HEK293 (cell line): ENCODE measurements around the gene P3H4.

Experiments
- CTCF ChIA-PET: fragments of 350-600 bp; formaldehyde crosslinking; extraction: SDS; loops from one replicate; lab custom pipeline; 2021; ENCODE audit warnings: antibody characterized with exemption; lab: Yijun Ruan, JAX
- POLR2A ChIA-PET: fragments of 300-600 bp; formaldehyde crosslinking; extraction: SDS; loops from one replicate; lab custom pipeline; 2020; ENCODE audit warnings: antibody characterized with exemption, inconsistent platforms; lab: Yijun Ruan, JAX
- H3K27ac ChIP-seq: fragments of 200-500 bp; sonication (Bioruptor generic); 2 replicates; pipeline ENCODE4 v1.5.1; 2014; ENCODE audit warnings: low read depth, low read length, control low read depth, inconsistent platforms; ENCODE audit errors: extremely low read depth
- H3K36me3 ChIP-seq, 2 experiments: fragments of 200-500 bp in 1 of 2; sonication (Bioruptor generic) in 1 of 2; 1 replicate in 1 of 2; 2 replicates in 1 of 2; pipeline ENCODE4 v1.5.1; 2014 to 2017; ENCODE audit warnings: inconsistent platforms in 2 of 2, low read length in 2 of 2; ENCODE audit not compliant: control insufficient read depth in 2 of 2, insufficient read depth in 1 of 2
- H3K4me1 ChIP-seq: fragments of 200-500 bp; sonication (Bioruptor generic); 2 replicates; pipeline ENCODE4 v1.5.1; 2014; ENCODE audit warnings: mild to moderate bottlenecking, low read length, inconsistent platforms; ENCODE audit not compliant: control insufficient read depth, insufficient read depth
- H3K4me3 ChIP-seq: 2 replicates; pipeline ENCODE4 v1.5.1; 2011; ENCODE audit warnings: low read depth, mild to moderate bottlenecking, control low read depth, low read length, moderate library complexity
- H3K9me3 ChIP-seq: fragments of 200-500 bp; sonication (Bioruptor generic); 2 replicates; pipeline ENCODE4 v1.5.1; 2014; ENCODE audit warnings: low read depth, low read length, inconsistent platforms; ENCODE audit not compliant: control insufficient read depth, insufficient read depth
- GLIS1 ChIP-seq: fragments of 450-650 bp; formaldehyde crosslinking; IDR thresholded peaks from 2 replicates; pipeline ENCODE4 v1.5.1; 2016; ENCODE audit warnings: missing biosample characterization, missing genetic modification characterization
- KLF7 ChIP-seq: fragments of 450-650 bp; formaldehyde crosslinking; IDR thresholded peaks from 2 replicates; pipeline ENCODE4 v1.5.1; 2016; ENCODE audit warnings: missing biosample characterization, missing genetic modification characterization, borderline replicate concordance
- MYNN ChIP-seq: fragments of 450-650 bp; formaldehyde crosslinking; IDR thresholded peaks from 2 replicates; pipeline ENCODE4 v1.5.1; 2016; ENCODE audit warnings: missing biosample characterization, missing genetic modification characterization, borderline replicate concordance
- RBAK ChIP-seq: fragments of 450-650 bp; formaldehyde crosslinking; IDR thresholded peaks from 2 replicates; pipeline ENCODE4 v1.5.1; 2016; ENCODE audit warnings: missing biosample characterization, missing genetic modification characterization
- ZBTB48 ChIP-seq: fragments of 450-650 bp; formaldehyde crosslinking; IDR thresholded peaks from 2 replicates; pipeline ENCODE4 v1.5.1; 2016; ENCODE audit warnings: missing biosample characterization, missing genetic modification characterization
- ZNF184 ChIP-seq: fragments of 450-650 bp; IDR thresholded peaks from 2 replicates; pipeline ENCODE4 v1.5.1; 2018; ENCODE audit warnings: missing biosample characterization, mild to moderate bottlenecking, missing genetic modification characterization
- ZNF211 ChIP-seq: fragments of 450-650 bp; formaldehyde crosslinking; IDR thresholded peaks from 2 replicates; pipeline ENCODE4 v1.5.1; 2016; ENCODE audit warnings: low read depth, missing biosample characterization, missing genetic modification characterization
- ZNF354C ChIP-seq: fragments of 450-650 bp; formaldehyde crosslinking; IDR thresholded peaks from 2 replicates; pipeline ENCODE4 v1.5.1; 2016; ENCODE audit warnings: missing biosample characterization, missing genetic modification characterization, low read depth, borderline replicate concordance
- ZNF530 ChIP-seq: fragments of 450-650 bp; formaldehyde crosslinking; IDR thresholded peaks from 2 replicates; pipeline ENCODE4 v1.5.1; 2016; ENCODE audit warnings: low read depth, missing biosample characterization, missing genetic modification characterization
- ZXDB ChIP-seq: fragments of 450-650 bp; formaldehyde crosslinking; IDR thresholded peaks from 2 replicates; pipeline ENCODE4 v1.5.1; 2016; ENCODE audit warnings: missing biosample characterization, missing genetic modification characterization
- TF ChIP-seq, protein P1 (sequence below): fragments of 450-650 bp; formaldehyde crosslinking; IDR thresholded peaks from 2 replicates; pipeline ENCODE4 v1.5.1; 2016; ENCODE audit warnings: missing biosample characterization, missing genetic modification characterization
- TF ChIP-seq, protein P2 (sequence below): fragments of 450-650 bp; formaldehyde crosslinking; IDR thresholded peaks from 2 replicates; pipeline ENCODE4 v1.5.1; 2016; ENCODE audit warnings: missing biosample characterization, missing genetic modification characterization
- TF ChIP-seq, protein P3 (sequence below): fragments of 450-650 bp; formaldehyde crosslinking; IDR thresholded peaks from 2 replicates; pipeline ENCODE4 v1.5.1; 2017; ENCODE audit warnings: missing biosample characterization, missing genetic modification characterization
- TF ChIP-seq, protein P4 (sequence below): fragments of 450-650 bp; formaldehyde crosslinking; IDR thresholded peaks from 2 replicates; pipeline ENCODE4 v1.5.1; 2017; ENCODE audit warnings: missing biosample characterization, missing genetic modification characterization
- TF ChIP-seq, protein P5 (sequence below): fragments of 450-650 bp; formaldehyde crosslinking; IDR thresholded peaks from 2 replicates; pipeline ENCODE4 v1.5.0; 2017; ENCODE audit warnings: missing biosample characterization, missing genetic modification characterization, borderline replicate concordance
- TF ChIP-seq, protein P6 (sequence below): fragments of 450-650 bp; formaldehyde crosslinking; IDR thresholded peaks from 2 replicates; pipeline ENCODE4 v1.5.1; 2016; ENCODE audit warnings: missing biosample characterization, missing genetic modification characterization
- TF ChIP-seq, protein P7 (sequence below): fragments of 450-650 bp; formaldehyde crosslinking; IDR thresholded peaks from 2 replicates; pipeline ENCODE4 v1.5.1; 2017; ENCODE audit warnings: missing biosample characterization, mild to moderate bottlenecking, missing genetic modification characterization, moderate library complexity

P3H4 gene

DNA sequence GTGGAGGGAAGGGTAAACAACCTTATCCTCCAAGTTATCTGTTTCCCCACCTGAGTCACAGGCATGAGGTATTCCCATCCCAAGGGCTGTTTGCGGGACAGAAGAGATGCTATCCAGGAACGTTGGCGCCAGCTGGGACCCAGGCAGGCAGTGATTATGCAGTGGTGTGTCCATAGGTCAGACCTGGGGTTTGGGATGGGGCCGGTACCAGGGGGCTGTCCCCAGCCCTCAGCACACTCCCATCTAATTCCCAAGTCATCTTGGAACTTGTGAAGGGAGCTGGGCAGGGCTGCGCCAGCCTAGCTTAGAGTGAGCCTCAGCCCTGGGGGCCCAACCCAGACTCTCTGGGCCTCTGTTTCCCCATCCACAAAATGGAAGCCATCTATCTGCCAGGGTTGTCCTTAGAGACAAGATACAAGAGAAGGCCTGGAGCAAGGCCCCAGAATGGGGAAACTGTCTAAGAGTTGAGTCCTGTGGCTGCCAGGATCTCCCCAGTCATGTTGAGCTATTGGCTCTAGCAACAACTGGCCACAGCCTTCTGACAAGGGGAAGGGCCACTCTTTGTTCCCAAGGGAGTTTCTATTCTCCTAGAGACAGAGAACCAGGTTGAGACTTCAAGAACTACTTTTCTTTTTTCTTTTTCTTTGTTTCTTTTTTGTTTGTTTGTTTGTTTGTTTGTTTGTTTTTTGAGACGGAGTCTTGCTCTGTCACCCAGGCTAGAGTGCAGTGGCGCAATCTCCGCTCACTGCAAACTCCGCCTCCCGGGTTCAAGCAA, 15.4 kb downstream of the P3H4 start:
- H3K4me1 ChIP-seq: peaks cover 21% of the 10 kb centered on the region
- no peaks in the 10 kb centered on the region for H3K36me3 ChIP-seq
- POLR2A ChIA-PET: interaction anchor here (1.4 to 5.0 kb wide), 2 partner anchors 11 to 22 kb away, joined by 3 to 38 read pairs; partner anchors contain the start of gene JUP
- H3K4me3 ChIP-seq: no peak overlapping the region
- TF ChIP-seq, protein P1, sequence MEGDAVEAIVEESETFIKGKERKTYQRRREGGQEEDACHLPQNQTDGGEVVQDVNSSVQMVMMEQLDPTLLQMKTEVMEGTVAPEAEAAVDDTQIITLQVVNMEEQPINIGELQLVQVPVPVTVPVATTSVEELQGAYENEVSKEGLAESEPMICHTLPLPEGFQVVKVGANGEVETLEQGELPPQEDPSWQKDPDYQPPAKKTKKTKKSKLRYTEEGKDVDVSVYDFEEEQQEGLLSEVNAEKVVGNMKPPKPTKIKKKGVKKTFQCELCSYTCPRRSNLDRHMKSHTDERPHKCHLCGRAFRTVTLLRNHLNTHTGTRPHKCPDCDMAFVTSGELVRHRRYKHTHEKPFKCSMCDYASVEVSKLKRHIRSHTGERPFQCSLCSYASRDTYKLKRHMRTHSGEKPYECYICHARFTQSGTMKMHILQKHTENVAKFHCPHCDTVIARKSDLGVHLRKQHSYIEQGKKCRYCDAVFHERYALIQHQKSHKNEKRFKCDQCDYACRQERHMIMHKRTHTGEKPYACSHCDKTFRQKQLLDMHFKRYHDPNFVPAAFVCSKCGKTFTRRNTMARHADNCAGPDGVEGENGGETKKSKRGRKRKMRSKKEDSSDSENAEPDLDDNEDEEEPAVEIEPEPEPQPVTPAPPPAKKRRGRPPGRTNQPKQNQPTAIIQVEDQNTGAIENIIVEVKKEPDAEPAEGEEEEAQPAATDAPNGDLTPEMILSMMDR: no peak
- TF ChIP-seq, protein P2, sequence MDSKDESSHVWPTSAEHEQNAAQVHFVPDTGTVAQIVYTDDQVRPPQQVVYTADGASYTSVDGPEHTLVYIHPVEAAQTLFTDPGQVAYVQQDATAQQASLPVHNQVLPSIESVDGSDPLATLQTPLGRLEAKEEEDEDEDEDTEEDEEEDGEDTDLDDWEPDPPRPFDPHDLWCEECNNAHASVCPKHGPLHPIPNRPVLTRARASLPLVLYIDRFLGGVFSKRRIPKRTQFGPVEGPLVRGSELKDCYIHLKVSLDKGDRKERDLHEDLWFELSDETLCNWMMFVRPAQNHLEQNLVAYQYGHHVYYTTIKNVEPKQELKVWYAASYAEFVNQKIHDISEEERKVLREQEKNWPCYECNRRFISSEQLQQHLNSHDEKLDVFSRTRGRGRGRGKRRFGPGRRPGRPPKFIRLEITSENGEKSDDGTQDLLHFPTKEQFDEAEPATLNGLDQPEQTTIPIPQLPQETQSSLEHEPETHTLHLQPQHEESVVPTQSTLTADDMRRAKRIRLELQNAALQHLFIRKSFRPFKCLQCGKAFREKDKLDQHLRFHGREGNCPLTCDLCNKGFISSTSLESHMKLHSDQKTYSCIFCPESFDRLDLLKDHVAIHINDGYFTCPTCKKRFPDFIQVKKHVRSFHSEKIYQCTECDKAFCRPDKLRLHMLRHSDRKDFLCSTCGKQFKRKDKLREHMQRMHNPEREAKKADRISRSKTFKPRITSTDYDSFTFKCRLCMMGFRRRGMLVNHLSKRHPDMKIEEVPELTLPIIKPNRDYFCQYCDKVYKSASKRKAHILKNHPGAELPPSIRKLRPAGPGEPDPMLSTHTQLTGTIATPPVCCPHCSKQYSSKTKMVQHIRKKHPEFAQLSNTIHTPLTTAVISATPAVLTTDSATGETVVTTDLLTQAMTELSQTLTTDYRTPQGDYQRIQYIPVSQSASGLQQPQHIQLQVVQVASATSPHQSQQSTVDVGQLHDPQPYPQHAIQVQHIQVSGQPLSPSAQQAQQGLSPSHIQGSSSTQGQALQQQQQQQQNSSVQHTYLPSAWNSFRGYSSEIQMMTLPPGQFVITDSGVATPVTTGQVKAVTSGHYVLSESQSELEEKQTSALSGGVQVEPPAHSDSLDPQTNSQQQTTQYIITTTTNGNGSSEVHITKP (tag by site-specific recombination): peak; percentile 76
- no peak for TF ChIP-seq RBAK
- TF ChIP-seq, protein P3, sequence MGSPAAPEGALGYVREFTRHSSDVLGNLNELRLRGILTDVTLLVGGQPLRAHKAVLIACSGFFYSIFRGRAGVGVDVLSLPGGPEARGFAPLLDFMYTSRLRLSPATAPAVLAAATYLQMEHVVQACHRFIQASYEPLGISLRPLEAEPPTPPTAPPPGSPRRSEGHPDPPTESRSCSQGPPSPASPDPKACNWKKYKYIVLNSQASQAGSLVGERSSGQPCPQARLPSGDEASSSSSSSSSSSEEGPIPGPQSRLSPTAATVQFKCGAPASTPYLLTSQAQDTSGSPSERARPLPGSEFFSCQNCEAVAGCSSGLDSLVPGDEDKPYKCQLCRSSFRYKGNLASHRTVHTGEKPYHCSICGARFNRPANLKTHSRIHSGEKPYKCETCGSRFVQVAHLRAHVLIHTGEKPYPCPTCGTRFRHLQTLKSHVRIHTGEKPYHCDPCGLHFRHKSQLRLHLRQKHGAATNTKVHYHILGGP: peak; percentile 51; the same call in 1 of the 2 replicates
- TF ChIP-seq, protein P4, sequence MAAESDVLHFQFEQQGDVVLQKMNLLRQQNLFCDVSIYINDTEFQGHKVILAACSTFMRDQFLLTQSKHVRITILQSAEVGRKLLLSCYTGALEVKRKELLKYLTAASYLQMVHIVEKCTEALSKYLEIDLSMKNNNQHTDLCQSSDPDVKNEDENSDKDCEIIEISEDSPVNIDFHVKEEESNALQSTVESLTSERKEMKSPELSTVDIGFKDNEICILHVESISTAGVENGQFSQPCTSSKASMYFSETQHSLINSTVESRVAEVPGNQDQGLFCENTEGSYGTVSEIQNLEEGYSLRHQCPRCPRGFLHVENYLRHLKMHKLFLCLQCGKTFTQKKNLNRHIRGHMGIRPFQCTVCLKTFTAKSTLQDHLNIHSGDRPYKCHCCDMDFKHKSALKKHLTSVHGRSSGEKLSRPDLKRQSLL (tag by site-specific recombination): 0 out of 2 replicates have a peak, but pooled peaks have one; percentile 19
- TF ChIP-seq, all 188 proteins: peak for 3
- CTCF ChIA-PET: interaction anchor here (0.6 to 10.6 kb wide), 6 partner anchors 11 to 72 kb away, joined by 3 to 108 read pairs (median 3); partner anchors contain the start of gene JUP
- Histone ChIP-seq H3K9me3 (no peaks in the 10 kb centered on the region), H3K27ac (no peak overlapping the region)

DNA sequence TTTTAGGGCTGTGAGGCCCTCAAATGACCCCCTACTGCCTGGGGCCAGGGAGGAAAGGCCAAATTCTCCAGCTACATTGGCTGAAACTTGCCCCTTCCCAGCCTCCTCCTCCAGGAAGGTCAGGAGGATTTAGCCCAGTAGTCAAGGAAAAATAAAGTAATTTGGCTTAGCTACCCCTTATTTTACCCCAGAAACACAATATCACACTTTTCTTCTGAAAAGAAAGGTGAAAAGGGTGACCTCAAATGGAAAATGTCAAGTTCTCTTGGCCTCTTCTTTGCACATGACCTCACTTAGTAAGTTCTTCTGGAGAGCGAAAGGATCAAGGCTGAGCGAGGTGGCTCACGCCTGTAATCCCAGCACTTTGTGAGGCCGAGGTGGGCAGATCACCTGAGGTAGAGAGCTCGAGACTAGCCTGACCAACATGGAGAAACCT, 17.2 kb downstream of the P3H4 start:
- POLR2A ChIA-PET: interaction anchor here (1.2 to 5.0 kb wide), 3 partner anchors 9 to 60 kb away, joined by 5 to 38 read pairs (median 5); partner anchors contain the start of genes HAP1 and JUP
- Histone ChIP-seq H3K27ac (peak overlapping the region; percentile 82), H3K36me3 (no peaks in the 10 kb centered on the region), H3K4me3 (no peak overlapping the region), H3K4me1 (peaks cover 17% of the 10 kb centered on the region), H3K9me3 (no peaks in the 10 kb centered on the region)
- CTCF ChIA-PET: interaction anchor here (0.6 to 10.6 kb wide), 4 partner anchors 9 to 70 kb away, joined by 3 to 108 read pairs (median 5); partner anchors contain the start of genes JUP, KLHL11 and P3H4
- TF ChIP-seq KLF7 (tag by site-specific recombination) (no peak), ZNF354C (tag by site-specific recombination) (no peak), MYNN (no peak), ZNF530 (tag by site-specific recombination) (no peak), GLIS1 (tag by site-specific recombination) (peak; percentile 40; the same call in 1 of the 2 replicates), ZBTB48 (no peak), ZXDB (0 out of 2 replicates have a peak, but pooled peaks have one; percentile 1), ZNF211 (tag by site-specific recombination) (no peak), ZNF184 (tag by site-specific recombination) (0 out of 2 replicates have a peak, but pooled peaks have one; percentile 56)
- TF ChIP-seq, protein P5, sequence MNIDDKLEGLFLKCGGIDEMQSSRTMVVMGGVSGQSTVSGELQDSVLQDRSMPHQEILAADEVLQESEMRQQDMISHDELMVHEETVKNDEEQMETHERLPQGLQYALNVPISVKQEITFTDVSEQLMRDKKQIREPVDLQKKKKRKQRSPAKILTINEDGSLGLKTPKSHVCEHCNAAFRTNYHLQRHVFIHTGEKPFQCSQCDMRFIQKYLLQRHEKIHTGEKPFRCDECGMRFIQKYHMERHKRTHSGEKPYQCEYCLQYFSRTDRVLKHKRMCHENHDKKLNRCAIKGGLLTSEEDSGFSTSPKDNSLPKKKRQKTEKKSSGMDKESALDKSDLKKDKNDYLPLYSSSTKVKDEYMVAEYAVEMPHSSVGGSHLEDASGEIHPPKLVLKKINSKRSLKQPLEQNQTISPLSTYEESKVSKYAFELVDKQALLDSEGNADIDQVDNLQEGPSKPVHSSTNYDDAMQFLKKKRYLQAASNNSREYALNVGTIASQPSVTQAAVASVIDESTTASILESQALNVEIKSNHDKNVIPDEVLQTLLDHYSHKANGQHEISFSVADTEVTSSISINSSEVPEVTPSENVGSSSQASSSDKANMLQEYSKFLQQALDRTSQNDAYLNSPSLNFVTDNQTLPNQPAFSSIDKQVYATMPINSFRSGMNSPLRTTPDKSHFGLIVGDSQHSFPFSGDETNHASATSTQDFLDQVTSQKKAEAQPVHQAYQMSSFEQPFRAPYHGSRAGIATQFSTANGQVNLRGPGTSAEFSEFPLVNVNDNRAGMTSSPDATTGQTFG (tag by site-specific recombination): no peak
- TF ChIP-seq, protein P6, sequence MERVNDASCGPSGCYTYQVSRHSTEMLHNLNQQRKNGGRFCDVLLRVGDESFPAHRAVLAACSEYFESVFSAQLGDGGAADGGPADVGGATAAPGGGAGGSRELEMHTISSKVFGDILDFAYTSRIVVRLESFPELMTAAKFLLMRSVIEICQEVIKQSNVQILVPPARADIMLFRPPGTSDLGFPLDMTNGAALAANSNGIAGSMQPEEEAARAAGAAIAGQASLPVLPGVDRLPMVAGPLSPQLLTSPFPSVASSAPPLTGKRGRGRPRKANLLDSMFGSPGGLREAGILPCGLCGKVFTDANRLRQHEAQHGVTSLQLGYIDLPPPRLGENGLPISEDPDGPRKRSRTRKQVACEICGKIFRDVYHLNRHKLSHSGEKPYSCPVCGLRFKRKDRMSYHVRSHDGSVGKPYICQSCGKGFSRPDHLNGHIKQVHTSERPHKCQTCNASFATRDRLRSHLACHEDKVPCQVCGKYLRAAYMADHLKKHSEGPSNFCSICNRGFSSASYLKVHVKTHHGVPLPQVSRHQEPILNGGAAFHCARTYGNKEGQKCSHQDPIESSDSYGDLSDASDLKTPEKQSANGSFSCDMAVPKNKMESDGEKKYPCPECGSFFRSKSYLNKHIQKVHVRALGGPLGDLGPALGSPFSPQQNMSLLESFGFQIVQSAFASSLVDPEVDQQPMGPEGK (tag by site-specific recombination): no peak; the same call in 1 of the 2 replicates
- TF ChIP-seq, protein P7, sequence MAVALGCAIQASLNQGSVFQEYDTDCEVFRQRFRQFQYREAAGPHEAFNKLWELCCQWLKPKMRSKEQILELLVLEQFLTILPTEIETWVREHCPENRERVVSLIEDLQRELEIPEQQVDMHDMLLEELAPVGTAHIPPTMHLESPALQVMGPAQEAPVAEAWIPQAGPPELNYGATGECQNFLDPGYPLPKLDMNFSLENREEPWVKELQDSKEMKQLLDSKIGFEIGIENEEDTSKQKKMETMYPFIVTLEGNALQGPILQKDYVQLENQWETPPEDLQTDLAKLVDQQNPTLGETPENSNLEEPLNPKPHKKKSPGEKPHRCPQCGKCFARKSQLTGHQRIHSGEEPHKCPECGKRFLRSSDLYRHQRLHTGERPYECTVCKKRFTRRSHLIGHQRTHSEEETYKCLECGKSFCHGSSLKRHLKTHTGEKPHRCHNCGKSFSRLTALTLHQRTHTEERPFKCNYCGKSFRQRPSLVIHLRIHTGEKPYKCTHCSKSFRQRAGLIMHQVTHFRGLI (tag by site-specific recombination): no peak
